ENCODE data around the gene LHX3. TPM values are rescaled to one million over a fixed set of nuclear protein-coding genes. Genes with fewer than 3 reads are reported as not detected.

LHX3 gene
- total RNA-seq, 1 donor from 2014 or later, result not detected

DNA sequence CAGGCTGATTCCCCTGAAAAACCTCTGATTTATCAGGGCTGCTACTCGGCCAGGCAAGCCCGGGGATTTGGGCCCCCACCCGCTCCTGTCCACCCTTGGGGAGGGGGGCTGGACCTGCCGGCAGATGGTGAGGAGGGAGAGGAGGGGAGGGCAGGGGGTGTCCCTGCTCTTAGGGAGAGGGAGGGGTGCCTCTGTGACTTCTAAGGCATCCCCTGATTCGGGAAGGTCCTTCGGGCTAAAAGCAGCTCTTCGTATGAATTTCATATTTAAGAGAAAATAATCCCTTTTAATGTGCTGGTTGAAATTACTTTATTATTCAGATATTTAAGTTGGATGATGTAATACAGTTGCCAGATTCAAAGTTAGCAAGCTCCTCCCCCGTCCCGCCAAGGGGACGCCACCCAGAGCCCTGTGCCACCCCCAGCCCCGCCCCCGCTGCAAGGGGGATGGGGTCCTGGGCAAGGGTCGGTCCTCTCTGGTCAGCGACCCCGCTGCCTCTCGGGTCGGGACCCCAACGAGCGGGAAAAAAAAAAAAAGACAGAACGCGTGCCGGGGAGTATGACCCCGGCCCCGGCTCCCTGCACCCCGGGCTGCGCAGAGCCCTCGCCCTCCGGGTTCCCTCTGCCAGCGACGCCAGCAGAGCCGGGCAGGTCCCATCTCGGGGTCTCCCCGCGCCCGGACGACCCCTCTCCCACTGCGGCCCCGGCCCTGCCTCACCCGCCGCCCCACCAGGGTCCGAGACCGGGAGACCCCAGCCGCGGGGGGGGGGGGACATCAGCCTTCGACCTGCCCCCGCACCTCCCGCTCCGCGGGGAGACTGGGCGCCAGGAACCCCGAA is 12.4 kb downstream of the LHX3 start:
- Mint-ChIP-seq H3K4me1 (ENCODE audit: low read depth, unreplicated experiment) (no peaks in the 10 kb centered on the region), H3K27me3 (ENCODE audit: low read depth, unreplicated experiment) (peaks cover 55% of the 10 kb centered on the region), H3K36me3 (ENCODE audit: low read depth, unreplicated experiment) (no peaks in the 10 kb centered on the region), H3K27ac (ENCODE audit: unreplicated experiment) (no peak overlapping the region), H3K9me3 (ENCODE audit: unreplicated experiment) (peaks cover 2% of the 10 kb centered on the region), H3K4me3 (ENCODE audit: unreplicated experiment) (no peak overlapping the region)
- Histone ChIP-seq H3K4me1 (ENCODE audit: insufficient read depth, low read length) (no peaks in the 10 kb centered on the region), H3K27me3 (ENCODE audit: insufficient read depth, low read length) (peaks cover 64% of the 10 kb centered on the region), H3K9me3 (ENCODE audit: insufficient read depth, low read depth, low read length) (no peaks in the 10 kb centered on the region), H3K79me2 (ENCODE audit: insufficient read depth, low read length) (no peaks in the 10 kb centered on the region), H3K9ac (ENCODE audit: low read length) (no peak overlapping the region), H3K36me3 (ENCODE audit: insufficient read depth, low read length) (no peaks in the 10 kb centered on the region), H3K4me2 (ENCODE audit: low read length) (no peak overlapping the region), H3K4me3 (ENCODE audit: insufficient read depth, low read depth, low read length) (no peak overlapping the region), H3K27ac (ENCODE audit: low read depth, low read length) (no peak overlapping the region), H4K20me1 (ENCODE audit: insufficient read depth, low read length) (no peaks in the 10 kb centered on the region), H2AFZ (ENCODE audit: low read depth, low read length) (no peak overlapping the region)
- TF ChIP-seq EZH2 (IDR thresholded peaks at IDR 0.05; ENCODE audit: insufficient read depth, low read length), result no peak
- TF ChIP-seq, protein P1, sequence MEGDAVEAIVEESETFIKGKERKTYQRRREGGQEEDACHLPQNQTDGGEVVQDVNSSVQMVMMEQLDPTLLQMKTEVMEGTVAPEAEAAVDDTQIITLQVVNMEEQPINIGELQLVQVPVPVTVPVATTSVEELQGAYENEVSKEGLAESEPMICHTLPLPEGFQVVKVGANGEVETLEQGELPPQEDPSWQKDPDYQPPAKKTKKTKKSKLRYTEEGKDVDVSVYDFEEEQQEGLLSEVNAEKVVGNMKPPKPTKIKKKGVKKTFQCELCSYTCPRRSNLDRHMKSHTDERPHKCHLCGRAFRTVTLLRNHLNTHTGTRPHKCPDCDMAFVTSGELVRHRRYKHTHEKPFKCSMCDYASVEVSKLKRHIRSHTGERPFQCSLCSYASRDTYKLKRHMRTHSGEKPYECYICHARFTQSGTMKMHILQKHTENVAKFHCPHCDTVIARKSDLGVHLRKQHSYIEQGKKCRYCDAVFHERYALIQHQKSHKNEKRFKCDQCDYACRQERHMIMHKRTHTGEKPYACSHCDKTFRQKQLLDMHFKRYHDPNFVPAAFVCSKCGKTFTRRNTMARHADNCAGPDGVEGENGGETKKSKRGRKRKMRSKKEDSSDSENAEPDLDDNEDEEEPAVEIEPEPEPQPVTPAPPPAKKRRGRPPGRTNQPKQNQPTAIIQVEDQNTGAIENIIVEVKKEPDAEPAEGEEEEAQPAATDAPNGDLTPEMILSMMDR (IDR thresholded peaks at IDR 0.05; ENCODE audit: insufficient read depth, low read depth, low read length), result no peak
- DNase-seq (ENCODE audit: low read depth), result no peak
- no peak for FAIRE-seq

DNA sequence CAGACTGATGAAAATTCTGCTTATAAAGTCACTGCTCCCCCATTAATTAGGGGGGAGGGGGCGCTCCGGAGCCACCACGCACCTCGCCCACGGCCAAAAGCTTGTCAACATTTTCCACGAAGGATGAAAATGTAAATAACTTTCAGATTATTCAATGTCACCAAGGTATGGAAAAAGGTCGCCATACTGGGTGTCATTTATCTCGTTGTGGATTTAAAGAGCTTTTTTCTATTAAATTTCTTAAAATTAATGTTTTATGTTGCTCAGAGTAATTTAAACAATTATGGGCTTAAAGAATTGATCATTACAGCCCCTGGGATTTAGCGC is 13.0 kb downstream of the LHX3 start:
- DNase-seq (ENCODE audit: low read depth) (no peak), FAIRE-seq (no peak)
- no peak overlapping the region for H3K27ac ChIP-seq (ENCODE audit: low read depth, low read length)
- no peaks in the 10 kb centered on the region for H3K36me3 ChIP-seq (ENCODE audit: insufficient read depth, low read length)
- Mint-ChIP-seq H3K27ac (ENCODE audit: unreplicated experiment) (no peak overlapping the region), H3K27me3 (ENCODE audit: low read depth, unreplicated experiment) (peaks cover 60% of the 10 kb centered on the region), H3K4me1 (ENCODE audit: low read depth, unreplicated experiment) (no peaks in the 10 kb centered on the region), H3K4me3 (ENCODE audit: unreplicated experiment) (no peak overlapping the region), H3K36me3 (ENCODE audit: low read depth, unreplicated experiment) (no peaks in the 10 kb centered on the region), H3K9me3 (ENCODE audit: unreplicated experiment) (peaks cover 2% of the 10 kb centered on the region)
- H2AFZ ChIP-seq (ENCODE audit: low read depth, low read length), result no peak overlapping the region
- no peak overlapping the region for H3K4me2 ChIP-seq (ENCODE audit: low read length)
- H3K27me3 ChIP-seq (ENCODE audit: insufficient read depth, low read length), result peaks cover 62% of the 10 kb centered on the region
- no peaks in the 10 kb centered on the region for H4K20me1 ChIP-seq (ENCODE audit: insufficient read depth, low read length)
- no peaks in the 10 kb centered on the region for H3K79me2 ChIP-seq (ENCODE audit: insufficient read depth, low read length)
- no peaks in the 10 kb centered on the region for H3K9me3 ChIP-seq (ENCODE audit: insufficient read depth, low read depth, low read length)
- TF ChIP-seq, protein P1 (IDR thresholded peaks at IDR 0.05; ENCODE audit: insufficient read depth, low read depth, low read length), result no peak
- no peak for TF ChIP-seq EZH2 (IDR thresholded peaks at IDR 0.05; ENCODE audit: insufficient read depth, low read length)
- H3K4me1 ChIP-seq (ENCODE audit: insufficient read depth, low read length), result no peaks in the 10 kb centered on the region
- H3K9ac ChIP-seq (ENCODE audit: low read length), result no peak overlapping the region
- H3K4me3 ChIP-seq (ENCODE audit: insufficient read depth, low read depth, low read length), result no peak overlapping the region
